Stimulated activated CD8-positive, alpha-beta memory T cell treated with anti-CD3 and anti-CD28 coated beads, Interleukin-15, amount 100 ng/mL, for 4 hours (primary cell): ENCODE data around the gene ITGB5.

Experiments used
- DNase-seq, 2 donors: peaks; one replicate each; pipeline ENCODE4 v3.0.0-alpha.2; 2020; ENCODE audit warnings: low read depth in 2 of 2

Gene ITGB5

GRCh38 chr3:124893526-124893925 lies 6.4 kb upstream of the ITGB5 start:
- DNase-seq = no peak

DNA sequence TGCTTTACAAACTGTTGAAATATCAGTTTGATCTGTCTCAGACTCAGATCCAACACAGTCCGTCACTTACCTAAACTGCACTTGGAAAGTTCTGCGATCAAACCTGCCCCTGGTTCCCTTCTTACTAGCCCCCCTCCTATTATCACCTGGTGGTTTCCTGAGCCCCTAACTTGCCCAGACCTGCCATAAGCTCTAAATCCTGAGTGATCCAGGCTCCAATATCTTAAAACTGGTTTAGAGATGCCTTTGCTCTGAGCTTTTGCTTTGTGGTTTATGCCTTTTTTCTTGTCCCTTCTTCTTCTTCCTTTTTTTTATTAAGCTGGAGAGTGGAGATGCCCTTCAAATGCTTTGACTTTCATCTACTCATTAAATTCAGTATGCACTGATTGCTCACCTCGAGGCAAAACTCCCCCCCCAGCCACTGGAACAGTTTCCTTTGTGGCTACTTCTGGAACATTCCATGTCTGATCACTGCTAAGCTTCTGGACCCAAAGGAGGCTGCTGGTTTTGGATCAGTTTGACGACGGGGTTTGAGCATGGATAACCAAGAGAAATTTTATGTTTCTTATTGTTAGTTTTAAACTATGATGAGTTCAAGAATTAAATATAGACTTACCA lies 3.5 kb upstream of the ITGB5 start:
- DNase-seq = no peak

- no peak for DNase-seq
Measured at GRCh38 chr3:124888482-124889441, 1.6 kb upstream of the ITGB5 start.

DNA sequence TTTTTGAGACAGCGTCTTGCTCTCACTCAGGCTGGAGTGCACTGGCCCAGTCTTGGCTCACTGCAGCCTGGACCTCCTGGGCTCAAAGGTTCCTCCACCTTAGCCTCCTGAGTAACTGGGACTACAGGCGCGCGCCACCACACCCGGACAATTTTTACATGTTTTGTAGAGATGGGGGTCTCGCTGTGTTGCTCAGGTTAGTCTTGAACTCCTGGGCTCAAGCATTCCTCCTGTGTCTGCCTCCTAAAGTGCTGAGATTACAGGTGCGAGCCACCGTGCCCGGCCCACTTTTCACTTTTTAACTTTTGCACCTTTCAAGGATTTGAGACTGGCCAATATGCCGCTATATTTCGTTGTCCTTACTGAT lies 750 bp upstream of the ITGB5 start:
- no peak for DNase-seq

DNA sequence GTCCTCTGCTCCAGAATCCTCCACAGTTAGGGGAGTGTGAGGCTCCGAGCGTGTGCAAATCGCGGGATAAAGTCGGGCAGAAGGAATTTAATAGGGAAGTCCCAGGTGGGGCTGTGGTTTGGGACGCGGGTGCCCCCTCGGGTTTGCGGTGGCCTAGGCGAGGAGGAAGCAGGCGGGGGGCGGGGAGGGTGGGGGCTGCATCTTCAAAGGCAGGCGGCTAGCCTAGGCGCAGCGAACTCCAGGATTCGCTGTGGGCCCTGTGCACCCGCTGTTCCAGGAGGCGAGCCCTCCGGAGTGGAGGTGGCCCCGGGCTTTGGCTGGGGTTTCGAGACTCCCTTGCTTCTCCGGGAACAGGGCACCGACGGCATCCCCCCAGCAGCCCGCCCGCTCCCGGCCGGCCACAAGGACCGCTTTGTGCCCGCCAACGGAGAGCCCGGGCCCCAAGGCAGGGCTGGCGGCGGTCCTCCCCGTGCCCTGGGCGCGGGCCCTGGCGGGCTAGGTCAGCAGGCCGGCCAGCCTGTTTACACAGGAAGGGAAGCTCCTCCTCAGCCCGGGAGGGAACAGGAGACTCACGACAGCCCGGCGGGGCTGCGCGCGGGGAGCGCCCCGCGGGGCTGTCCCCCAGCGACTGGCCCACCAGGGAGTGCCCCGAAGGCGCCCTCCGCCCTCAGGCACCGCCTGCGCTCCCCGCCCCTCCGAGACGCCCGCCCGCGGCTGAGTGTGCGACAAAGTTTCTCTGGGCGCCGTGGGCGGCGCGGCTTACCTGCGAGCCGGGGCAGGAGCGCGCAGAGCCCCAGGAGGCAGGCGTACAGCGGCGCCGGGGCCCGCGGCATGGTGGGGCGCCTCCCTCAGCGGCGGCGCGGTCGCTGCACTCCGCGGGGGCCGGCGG lies 753 bp downstream of the ITGB5 start:
- DNase-seq = peak; percentile 14 to 37

- no peak for DNase-seq
Measured at GRCh38 chr3:124885466-124886167, 1.5 kb downstream of the ITGB5 start.

DNA sequence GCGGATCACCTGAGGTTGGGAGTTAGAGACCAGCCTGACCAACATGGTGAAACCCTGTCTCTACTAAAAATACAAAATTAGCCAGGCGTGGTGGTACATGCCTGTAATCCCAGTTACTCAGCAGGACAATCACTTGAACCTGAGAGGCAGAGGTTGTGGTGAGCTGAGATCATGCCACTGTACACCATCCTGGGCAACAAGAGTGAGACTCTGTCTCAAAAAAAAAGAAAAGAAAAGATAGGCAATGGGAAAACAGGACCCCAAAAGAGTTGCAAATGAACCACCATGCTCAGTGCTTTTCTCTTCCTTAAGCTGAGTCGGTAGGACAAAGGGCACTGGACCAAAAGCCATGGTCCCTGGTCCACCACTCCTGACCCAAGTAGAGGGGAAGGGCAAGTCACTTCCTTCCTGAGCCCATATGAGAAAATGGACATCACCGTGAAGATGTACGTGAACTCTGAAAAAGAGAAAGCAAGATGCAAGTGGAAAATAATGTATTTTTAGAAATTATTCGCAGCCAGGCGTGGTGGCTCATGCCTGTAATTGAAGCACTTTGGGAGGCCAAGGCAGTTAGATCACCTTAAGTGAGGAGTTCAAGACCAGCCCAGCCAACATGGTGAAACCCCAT lies 2.6 kb downstream of the ITGB5 start:
- no peak for DNase-seq

DNA sequence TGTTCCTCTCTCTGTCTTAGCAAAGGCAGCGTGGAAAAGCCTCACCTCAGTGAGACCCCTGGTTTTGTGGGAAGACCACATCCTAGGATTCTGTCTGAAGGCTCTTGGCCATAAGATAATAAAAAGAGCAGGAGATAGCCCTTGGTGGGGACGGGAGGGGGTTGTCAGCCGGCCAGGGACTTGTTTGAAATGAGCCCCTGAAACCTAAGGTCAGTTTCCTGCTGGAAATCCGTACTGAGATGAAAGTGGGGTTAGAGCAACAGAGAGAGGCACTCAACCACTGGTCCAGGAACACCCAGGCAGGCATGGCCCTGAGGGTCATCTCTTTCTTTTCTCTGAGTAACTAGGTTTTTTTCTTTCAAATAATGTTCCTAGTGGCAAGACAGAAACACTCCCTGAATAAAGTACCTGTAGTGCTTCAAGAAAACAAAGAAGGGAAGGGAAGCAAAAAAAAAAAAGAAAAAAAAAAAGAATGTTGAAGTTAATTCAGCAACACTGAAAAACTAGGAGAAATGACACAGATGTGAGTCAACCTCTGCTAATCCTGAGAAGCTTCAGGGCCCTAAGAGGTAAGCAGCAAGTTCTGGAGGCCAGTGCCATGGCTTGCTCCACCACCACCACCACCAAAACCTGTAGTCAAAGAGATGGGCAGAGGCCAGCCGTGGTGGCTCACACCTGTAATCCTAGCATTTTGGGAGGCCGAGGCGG lies 3.2 kb downstream of the ITGB5 start:
- no peak for DNase-seq

- DNase-seq = no peak
Measured at GRCh38 chr3:124882816-124883747, 4.1 kb downstream of the ITGB5 start.

DNA sequence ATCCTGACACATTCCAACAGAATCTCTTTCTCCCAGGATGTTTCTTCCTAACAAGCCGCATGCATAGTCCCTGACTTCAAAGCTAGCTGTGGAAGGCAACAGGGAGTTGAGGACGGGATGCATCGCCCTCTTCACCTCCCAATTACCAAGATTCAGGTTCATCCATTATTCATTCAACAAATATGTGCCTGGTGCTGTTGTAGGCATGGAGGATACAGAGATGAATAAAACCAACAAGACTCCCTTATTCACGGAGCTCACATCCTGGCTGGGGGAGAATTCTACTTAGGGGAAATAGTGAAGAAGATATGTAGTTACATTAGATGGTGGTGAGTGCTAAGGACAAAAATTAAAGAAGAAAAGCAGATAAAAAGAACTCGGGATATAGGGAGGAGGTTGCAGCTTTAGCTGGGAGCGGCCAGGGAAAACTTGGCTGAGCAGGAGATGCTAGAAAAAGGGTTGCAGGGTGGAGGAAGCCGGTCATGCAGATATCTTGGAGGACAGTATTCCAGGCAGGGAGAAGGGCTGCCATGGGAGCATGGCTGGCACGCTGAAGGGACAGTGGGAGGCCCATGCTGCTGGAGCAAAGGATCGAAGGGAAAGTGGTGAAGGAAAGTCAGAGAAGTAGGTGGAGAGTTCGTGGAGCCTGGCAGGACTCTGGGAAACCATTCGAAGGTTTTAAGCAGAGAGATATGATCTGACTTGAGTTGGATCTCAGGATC lies 5.0 kb downstream of the ITGB5 start:
- DNase-seq = no peak

DNA sequence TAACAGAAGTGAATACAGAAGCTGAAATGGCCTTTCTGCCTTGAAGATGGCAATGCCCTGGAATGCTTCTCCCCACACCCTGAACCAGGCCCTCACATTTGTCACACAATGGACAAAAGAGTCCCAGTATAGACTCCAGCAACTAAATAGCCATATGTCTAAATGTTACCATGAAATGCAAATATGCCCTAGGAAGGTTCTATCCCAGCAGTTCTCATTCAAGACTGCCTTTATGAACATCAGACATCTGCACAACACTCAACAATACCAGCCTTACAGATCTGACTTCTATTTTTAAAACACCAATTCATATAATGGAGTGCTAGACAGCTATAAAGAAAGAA lies 7.9 kb downstream of the ITGB5 start:
- no peak for DNase-seq

DNA sequence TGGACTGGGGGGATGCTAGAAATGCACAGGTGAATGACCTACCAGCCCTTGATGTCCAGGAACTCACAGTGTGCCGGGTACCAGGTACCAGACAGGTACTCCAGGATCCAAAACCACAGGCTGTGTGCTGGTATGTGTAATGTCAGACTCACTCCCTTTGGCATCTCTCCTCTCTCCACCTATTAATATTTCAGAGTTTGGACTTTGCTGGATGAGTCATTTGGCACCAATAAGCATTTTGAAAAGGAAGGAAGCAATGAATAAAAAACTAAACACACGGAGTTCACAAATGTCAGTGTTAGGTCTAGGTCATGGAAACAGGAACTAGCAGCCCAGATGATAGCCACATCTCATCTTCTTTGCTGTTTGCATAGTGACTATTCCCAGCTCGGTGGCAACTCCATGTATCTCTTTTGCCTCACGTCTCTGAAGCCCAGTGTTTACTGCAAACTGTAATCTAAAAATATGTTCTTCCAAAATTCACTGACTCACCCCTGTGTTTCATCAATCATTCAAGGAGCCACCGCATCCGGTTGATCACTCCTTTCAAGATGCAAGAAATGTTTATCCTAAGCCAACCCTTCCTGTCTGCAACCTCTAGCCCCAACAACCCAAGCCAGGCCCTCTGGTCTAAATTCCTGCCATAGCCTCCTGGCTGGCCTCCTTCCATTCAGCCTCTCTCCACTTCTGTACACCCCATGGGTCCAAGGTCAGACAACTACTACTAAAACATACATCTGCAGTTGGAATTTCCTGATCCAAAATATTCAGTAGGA lies 8.4 kb downstream of the ITGB5 start:
- no peak for DNase-seq

DNA sequence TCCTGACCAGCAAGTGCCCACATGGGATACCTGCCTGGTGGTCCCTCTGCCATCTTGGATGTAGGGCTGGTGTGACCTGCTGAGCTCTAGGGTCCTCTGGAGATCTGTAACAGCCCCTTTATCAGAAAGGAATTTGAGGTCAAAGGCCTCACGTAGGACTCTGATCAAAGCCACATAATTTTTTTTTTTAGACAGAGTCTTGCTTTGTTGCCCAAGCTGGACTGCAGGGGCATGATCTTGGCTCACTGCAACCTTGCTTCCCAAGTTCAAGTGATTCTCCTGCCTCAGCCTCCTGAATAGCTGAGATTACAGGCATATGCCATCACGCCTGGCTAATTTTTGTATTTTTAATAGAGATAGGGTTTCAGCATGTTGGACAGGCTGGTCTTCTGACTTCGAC lies 9.5 kb downstream of the ITGB5 start:
- no peak for DNase-seq

DNA sequence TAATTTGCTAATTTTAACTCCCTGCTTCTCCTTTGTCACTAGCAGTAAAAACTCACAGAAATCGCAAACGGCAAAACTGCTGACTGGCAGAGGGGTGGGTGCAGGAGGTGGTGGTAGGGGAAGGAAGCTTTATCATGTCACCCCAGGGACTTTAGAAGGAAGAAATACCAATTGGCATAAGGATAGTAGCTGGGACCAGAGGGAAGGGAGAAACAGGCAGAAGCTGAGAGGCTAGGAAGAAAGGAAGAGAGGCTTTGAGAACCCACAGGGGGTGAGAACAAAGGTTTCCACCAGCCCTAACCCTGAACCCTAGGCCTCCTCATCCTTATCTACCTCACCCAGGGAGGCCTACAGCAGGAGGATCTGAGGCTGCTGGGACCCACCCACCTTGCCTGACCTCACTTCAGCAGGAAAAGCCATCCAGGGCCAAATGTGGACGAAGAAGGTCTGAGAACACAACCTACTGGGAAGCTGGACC lies 10.7 kb downstream of the ITGB5 start:
- no peak for DNase-seq

DNA sequence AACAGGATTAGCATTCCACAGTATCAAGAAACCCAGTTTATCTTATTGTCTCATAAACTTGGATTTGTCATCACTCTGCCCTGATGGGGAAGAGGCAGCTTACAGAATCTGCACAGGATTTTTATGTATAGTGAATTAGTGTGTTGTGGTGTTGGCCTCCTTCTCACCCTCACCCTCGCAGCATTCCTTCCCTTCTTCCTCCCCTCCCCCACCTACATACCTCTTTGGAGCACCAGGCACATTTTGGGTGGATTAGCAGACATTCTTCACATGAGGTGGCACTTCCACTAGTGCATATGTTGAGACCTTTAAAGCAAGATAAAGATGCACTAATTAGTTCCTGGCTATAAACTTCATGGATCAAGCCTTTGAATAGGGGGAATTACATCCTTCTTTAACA lies 13.9 kb downstream of the ITGB5 start:
- no peak for DNase-seq

DNA sequence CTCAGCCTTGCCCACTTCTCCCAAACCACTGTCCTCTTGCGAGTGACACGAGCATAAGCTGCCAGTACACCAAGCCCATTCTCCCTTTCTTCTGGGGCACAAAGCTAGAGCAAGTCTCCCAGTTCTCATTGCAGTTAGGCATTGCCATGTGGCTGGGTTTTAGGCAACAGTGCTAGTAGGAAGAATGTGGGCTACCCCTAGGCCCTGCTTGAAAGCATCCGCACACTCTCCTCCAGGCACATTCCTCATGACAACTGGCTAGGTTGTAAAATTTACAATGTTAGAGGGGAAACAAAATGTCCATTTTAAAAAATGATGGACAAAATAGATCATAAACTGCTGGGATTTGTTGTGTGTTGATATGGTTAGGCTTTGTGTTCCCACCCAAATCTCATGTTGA lies 19.7 kb downstream of the ITGB5 start:
- no peak for DNase-seq

DNA sequence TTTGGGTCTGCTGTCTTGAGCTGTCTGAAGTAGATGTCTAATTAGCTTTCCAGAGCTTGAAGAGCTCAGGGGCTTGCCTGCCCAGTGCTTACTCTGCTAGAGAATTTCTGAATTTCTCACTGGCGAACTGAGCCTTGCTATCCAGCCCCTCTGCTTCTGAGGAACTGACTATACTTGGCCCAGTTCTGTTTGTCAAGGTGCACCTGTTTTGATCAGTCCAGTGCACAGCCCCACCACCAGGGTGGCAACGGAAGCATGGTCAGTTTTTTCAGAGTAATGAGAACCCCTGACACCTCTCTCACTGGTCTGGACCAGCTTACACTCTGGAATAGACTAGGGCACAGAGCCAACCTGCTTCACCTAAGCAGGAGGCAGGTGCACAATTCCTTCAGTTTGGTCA lies 25.2 kb downstream of the ITGB5 start:
- no peak for DNase-seq

- DNase-seq = no peak
Measured at GRCh38 chr3:124861041-124861440, 26.1 kb downstream of the ITGB5 start.
